Pancreas (tissue), 10 donors: ENCODE results near the gene MRPL18. TPM values are rescaled to one million over a fixed set of nuclear protein-coding genes. Genes with fewer than 3 reads are reported as not detected.

ENCODE experiments used
- ATAC-seq, 4 donors: fragments of 200-7000 bp; cut with Tn5 transposase; one replicate each; pipeline versions ENCODE4 v1.8.0 to v1.9.1; 2020; ENCODE audit warnings: mild to moderate bottlenecking in 4 of 4, moderate library complexity in 4 of 4
- DNase-seq, 6 donors: peaks; one replicate each; pipeline ENCODE4 v3.0.0-alpha.2; 2020
- FAIRE-seq: peaks from 2 replicates; lab custom pipeline; 2012; peaks lifted over from hg19 to GRCh38; lab: Jason Lieb, UNC
- H3K27ac ChIP-seq, 4 donors: fragments of 200-600 bp; sonication (generic); 1 replicate in 3 of 4; 2 replicates in 1 of 4; pipeline versions ENCODE4 v1.5.0 to v1.8.0; 2020
- H3K27me3 ChIP-seq, 4 donors: fragments of 200-600 bp; one replicate each; pipeline ENCODE4 v1.8.0; 2021
- H3K36me3 ChIP-seq, 3 donors: fragments of 200-600 bp; sonication (generic) in 1 of 3; one replicate each; pipeline versions ENCODE4 v1.5.0 to v1.8.0; 2020 to 2021
- H3K4me1 ChIP-seq, 3 donors: fragments of 200-600 bp; one replicate each; pipeline ENCODE4 v1.8.0; 2021
- H3K4me3 ChIP-seq, 4 donors: fragments of 200-600 bp; sonication (generic) in 2 of 4; one replicate each; pipeline versions ENCODE4 v1.5.0 to v1.8.0; 2020 to 2021
- H3K9me3 ChIP-seq, 4 donors: fragments of 200-600 bp; one replicate each; pipeline ENCODE4 v1.8.0; 2021
- CTCF ChIP-seq, 4 donors: fragments of 200-600 bp; sonication (generic) in 3 of 4; IDR thresholded peaks; one replicate each; pipeline versions ENCODE4 v1.5.0 to v1.8.0; 2021; ENCODE audit warnings: antibody characterized with exemption in 4 of 4
- WGBS, 2 donors: extraction: QIAGEN DNeasy Blood & Tissue Kit; methylation state at CpG; one replicate each; pipeline ENCODE4 v1.1.7; 2013; 5-methylcytosine and 5-hydroxymethylcytosine counted together
- intact Hi-C, 3 donors: fragments of 100-400 bp; cut with DNase I; formaldehyde crosslinking; loops; one replicate each; pipeline versions ENCODE4 v1.11.1 to v1.14.2; 2022
- polyA plus RNA-seq, 2 donors: library from polyadenylated mRNA; stranded (reverse); fragments of 200-250 nt; gene quantifications; one replicate each; pipeline ENCODE4 v1.2.3, GENCODE V29; 2013
- total RNA-seq, 6 donors: library from RNA; stranded (reverse); fragmentation: NEBNext Ultra II Directional in 4 of 6; extraction: Animal tissue kit (Norgen Biotek cat#: 25700) in 4 of 6; gene quantifications; one replicate each; pipeline versions ENCODE4 v1.2.1 to v1.2.4, GENCODE V29; 2021 to 2023
- donor health status: healthy with polysubstance abuse.
- donor health status: DM: no; HTN: no; CAD: no; lungs with moderate emphysema.
- donor health status: DM: no; HTN: no; CAD: no.
- donor health status: control.
- donor health status: control.
- donor health status: Bipolar disorder and iron deficiency.
- donor health status: DM: yes; HTN: yes; CAD: no.
- donor health status: DM: no; HTN: no; CAD: no.
- donor health status: DM: no; HTN: no; CAD: no.
- donor health status: DM: yes; HTN: yes; CAD: no.

Gene MRPL18
- total and polyA plus RNA-seq, 8 donors: 19.3 to 47.9 (median 27.1) TPM

- Histone ChIP-seq H3K27me3 (no peaks in the 10 kb centered on the region), H3K4me1 (no peaks in the 10 kb centered on the region), H3K36me3 (peaks cover 0 to 8% (median 0%) of the 10 kb centered on the region in 3 donors), H3K9me3 (no peaks in the 10 kb centered on the region), H3K27ac (no peak overlapping the region), H3K4me3 (no peak overlapping the region)
- no peak for TF ChIP-seq CTCF (IDR thresholded peaks at IDR 0.05)
- ATAC-seq: no peak
- intact Hi-C loops: no loop called here
- DNase-seq: no peak
- FAIRE-seq: no peak
Observed at GRCh38 chr6:159769470-159769869, 20.8 kb upstream of the MRPL18 start.

DNA sequence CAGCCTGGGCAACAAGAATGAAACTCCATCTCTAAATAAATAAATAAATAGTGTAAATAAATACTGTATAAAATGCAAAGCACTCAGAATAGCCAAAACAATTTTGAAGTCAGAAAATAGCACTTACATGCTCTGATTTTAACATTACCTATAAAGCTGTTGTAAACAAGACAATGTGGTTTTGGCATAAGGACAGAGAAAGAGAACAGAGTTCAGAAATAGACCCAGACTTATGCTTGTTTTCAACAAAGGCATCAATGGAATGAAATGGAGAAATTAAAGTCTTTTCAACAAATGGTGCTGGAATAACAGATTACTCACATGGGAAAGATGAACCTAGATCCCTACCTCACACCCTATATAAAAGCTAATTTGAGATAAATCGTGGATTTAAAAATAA, 18.1 kb upstream of the MRPL18 start:
- ATAC-seq: no peak
- Histone ChIP-seq H3K4me3 (no peak overlapping the region), H3K36me3 (peaks cover 0 to 8% (median 0%) of the 10 kb centered on the region in 3 donors), H3K27ac (no peak overlapping the region), H3K4me1 (no peaks in the 10 kb centered on the region), H3K9me3 (no peaks in the 10 kb centered on the region), H3K27me3 (no peaks in the 10 kb centered on the region)
- no peak for DNase-seq
- 0 to 45% methylated on average over 1 of the region's 1 CpG for WGBS, 2 donors
- FAIRE-seq: no peak
- TF ChIP-seq CTCF (IDR thresholded peaks at IDR 0.05): no peak
- intact Hi-C loops: no loop called here

- Histone ChIP-seq H3K36me3 (peaks cover 0 to 41% (median 33%) of the 10 kb centered on the region in 3 donors), H3K9me3 (no peaks in the 10 kb centered on the region), H3K4me3 (no peak overlapping the region), H3K27me3 (no peaks in the 10 kb centered on the region), H3K27ac (no peak overlapping the region), H3K4me1 (no peaks in the 10 kb centered on the region)
- no peak for FAIRE-seq
- 75 to 86% methylated on average over 7 of the region's 7 CpGs for WGBS, 2 donors
- ATAC-seq: no peak
- TF ChIP-seq CTCF (IDR thresholded peaks at IDR 0.05): no peak
- intact Hi-C loops: no loop called here
- DNase-seq: no peak
Observed at GRCh38 chr6:159777240-159777904, 12.9 kb upstream of the MRPL18 start.

DNA sequence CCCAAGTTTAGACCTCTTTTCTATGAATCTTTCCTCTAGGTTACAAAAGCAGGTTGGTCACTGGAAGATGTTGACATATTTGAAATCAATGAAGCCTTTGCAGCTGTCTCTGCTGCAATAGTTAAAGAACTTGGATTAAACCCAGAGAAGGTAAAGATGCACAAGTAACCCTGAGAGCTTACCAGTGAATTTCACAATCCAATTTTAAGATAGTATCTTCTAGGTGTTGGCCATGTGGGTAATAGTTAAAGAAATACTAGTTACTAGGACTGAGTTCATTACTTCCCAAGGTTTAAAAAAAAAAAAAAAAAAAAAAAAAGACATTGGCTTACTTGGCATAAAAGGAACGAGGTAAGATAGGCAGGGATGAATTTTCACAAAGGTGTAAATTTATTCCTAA, 12.1 kb upstream of the MRPL18 start:
- no peak overlapping the region for H3K27ac ChIP-seq
- no peak for TF ChIP-seq CTCF (IDR thresholded peaks at IDR 0.05)
- DNase-seq (no peak), ATAC-seq (no peak), FAIRE-seq (no peak)
- intact Hi-C loops: no loop called here
- H3K4me1 ChIP-seq: no peaks in the 10 kb centered on the region
- H3K4me3 ChIP-seq: no peak overlapping the region
- 30 to 40% methylated on average over 1 of the region's 1 CpG for WGBS, 2 donors
- H3K9me3 ChIP-seq: no peaks in the 10 kb centered on the region
- H3K27me3 ChIP-seq: no peaks in the 10 kb centered on the region
- H3K36me3 ChIP-seq: peaks cover 0 to 47% (median 37%) of the 10 kb centered on the region in 3 donors

DNA sequence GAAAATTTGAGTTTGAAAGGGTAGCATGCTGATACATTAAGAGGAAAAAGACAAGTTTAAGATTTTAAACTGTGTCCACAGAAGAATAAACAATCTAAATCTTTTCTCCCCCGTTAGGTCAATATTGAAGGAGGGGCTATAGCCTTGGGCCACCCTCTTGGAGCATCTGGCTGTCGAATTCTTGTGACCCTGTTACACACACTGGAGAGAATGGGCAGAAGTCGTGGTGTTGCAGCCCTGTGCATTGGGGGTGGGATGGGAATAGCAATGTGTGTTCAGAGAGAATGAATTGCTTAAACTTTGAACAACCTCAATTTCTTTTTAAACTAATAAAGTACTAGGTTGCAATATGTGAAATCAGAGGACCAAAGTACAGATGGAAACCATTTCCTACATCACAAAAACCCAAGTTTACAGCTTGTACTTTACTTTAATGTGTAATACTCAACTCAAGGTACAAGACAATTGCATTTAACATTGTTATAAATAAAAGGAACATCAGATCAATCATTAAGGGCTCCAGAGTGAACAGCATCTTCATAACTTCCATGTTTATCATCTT, 11.6 kb upstream of the MRPL18 start:
- Histone ChIP-seq H3K4me1 (no peaks in the 10 kb centered on the region), H3K27me3 (no peaks in the 10 kb centered on the region), H3K36me3 (peaks cover 0 to 52% (median 40%) of the 10 kb centered on the region in 3 donors), H3K4me3 (no peak overlapping the region), H3K9me3 (no peaks in the 10 kb centered on the region), H3K27ac (no peak overlapping the region)
- no peak for TF ChIP-seq CTCF (IDR thresholded peaks at IDR 0.05)
- FAIRE-seq (peak; percentile 9), DNase-seq (no peak), ATAC-seq (no peak)
- 48 to 53% methylated on average over 3 of the region's 3 CpGs for WGBS, 2 donors
- intact Hi-C loops: no loop called here
